Stimulated activated CD8-positive, alpha-beta memory T cell treated with anti-CD3 and anti-CD28 coated beads, Interleukin-7, amount 100 ng/mL, for 48 hours (primary cell): ENCODE measurements around the gene TCF7L1.
"Not testable (repeated sequence)": the region's sequence is repeated elsewhere in the genome, so short reads cannot be mapped to it uniquely, and the experiment has no call there.

Experiments
- DNase-seq, 2 donors: peaks; one replicate each; pipeline ENCODE4 v3.0.0-alpha.2; 2020; ENCODE audit warnings: low read depth in 1 of 2; ENCODE audit errors: extremely low read depth in 1 of 2

Gene TCF7L1

DNA sequence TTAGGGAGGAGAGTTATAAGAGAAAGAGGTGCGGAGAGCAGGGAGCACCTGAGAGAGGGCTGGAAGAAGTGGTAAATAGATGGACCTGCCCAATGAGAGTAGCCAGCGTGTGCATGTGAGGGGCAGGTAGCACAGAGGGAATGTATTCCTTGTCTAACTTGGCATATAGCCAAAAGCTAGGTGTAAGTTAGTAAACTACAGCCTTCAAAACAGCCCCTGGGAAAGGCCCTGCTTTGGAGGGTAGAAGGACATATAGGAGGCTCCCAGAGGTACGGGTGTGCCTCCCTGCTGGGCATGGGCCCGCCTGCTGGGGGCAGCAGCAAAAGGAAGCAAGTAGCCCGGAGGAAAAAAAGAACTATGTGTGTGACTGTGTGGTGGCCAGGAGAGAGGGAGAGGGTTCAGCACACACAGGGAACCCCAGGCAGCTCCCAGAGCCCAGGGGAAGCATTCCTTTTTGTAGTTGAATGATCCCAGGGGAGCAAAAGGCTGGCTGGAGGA is 48.0 kb downstream of the TCF7L1 start:
- no peak for DNase-seq

DNA sequence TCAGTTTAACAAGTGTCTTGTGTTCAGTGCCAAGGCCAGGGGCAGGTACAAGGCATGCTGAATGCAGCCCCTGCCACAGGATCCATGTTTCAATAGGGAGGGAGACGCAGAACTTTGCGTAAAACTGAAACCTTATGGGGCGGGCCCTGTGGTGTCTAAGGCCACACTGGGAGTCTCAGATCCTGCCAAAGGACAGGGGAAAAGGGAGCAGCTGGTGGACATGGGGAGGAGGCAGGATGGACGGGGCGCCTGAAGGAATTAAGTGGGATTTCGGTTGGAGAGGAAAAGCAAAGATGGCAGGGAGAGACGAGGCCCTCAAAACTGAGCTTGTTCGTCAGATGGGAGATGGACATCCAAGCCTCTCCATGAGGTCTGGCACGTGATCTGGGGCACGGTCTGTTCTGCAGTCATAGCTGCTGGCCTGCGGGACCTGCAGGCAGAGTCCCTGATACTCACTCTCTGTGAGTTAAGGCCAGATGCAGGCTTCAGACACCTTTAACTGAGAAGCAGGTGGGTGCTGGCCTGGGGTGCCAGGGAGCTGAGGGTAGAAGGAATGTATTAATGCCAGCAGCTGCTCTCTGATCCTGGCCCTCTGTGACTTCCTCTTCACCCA is 48.8 kb downstream of the TCF7L1 start:
- no peak for DNase-seq

DNA sequence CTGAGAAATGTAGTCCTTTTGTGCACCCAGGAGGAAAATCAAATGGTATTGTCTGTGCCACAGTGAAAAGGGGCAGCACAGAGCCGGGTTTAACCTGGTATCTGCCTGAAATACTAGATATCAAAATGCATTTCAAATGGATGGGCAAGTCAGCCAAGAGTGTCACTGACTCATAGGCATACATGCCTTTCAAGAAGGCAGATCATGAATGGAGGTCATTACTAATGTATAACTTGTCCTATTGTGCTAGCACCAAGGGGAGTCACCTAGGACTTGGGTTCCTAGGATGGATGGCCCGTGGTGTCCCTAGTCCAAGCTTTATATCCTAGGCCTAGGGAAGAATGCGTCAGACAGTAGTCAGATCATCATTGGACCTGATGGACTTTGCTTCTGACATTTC is 49.9 kb downstream of the TCF7L1 start:
- DNase-seq, result no peak

DNA sequence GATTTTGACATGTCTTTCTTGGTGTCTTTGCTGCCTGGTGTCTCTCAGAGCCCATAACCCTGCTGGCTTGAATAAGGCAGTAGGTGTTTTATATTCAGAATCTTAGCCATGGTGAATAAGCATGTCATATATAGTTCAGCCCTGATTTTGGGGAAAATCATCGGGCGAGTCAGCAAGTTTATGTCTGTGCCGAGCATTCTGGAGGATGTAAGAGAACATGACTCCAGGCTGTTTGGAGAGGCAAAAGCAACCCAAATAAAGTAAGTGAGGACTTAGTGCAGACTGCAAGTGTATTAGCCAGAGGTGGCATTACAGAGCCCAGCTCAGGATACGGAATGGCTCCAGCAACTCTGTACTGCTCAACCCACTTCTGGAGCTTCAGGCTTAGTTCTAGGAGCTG is 50.3 kb downstream of the TCF7L1 start:
- no peak for DNase-seq

DNA sequence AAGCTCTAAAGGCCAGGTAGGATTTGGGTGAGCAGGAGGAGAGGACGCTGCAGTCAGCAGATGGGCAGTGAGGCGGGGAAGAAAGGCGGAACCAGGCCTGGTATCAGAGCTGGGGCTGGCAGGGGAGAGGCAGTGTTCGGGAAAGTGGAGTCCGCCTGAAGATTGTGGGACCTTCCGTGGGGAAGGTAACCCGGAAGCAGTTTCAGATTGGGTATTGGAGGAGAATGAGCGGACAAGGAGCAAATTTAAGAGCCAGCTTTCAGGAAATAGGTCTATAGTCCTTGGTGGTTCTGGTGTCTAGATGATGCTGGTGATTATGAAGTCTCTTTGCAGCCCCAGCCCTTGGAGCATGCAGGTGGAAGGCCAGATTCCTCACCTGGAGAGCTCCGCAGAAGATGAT is 51.0 kb downstream of the TCF7L1 start:
- DNase-seq, result no peak

DNA sequence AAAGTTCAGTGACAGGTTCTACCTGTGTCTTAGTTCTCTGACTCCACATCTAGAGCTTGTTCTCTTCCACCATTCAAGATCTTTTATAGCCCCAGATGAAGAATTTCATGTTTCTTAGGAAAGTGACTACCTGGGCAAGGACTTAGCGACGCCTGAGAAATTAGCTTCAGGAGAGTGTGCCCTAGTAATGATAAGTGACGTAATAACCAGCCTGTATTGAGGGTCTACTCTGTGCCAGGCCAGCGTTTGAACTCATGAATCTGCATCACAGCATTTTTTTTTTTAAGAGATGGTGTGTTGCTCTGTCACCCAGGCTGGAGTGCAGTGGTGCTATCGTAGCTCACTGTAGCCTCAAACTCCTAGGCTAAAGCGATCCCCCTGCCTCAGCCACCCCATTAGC is 51.8 kb downstream of the TCF7L1 start:
- no peak for DNase-seq

DNA sequence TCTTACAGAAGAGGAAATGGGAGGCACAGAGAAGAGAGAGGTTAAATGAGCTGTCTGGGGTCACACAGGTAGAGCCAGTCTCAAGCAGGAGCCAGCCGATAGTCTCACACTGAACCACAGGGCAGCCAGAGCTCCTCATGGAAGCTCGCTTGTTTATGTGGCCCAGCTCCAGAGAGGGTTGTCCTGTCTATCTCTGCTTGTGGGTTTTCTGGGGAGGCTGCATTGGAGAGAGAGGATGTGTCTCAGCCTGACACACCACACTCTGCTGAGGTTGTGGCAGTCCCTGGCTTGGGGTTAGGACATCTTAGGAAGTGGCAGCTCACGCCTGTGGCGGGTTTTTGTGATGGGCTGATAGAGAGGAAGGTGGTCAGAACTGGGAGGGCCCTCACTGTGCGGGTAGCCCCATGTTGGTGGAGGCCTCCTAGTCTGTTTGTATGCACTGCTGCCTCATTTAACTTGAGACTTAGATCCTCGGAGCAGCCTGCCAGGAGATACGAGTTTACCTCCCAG is 52.3 kb downstream of the TCF7L1 start:
- DNase-seq, result no peak

DNA sequence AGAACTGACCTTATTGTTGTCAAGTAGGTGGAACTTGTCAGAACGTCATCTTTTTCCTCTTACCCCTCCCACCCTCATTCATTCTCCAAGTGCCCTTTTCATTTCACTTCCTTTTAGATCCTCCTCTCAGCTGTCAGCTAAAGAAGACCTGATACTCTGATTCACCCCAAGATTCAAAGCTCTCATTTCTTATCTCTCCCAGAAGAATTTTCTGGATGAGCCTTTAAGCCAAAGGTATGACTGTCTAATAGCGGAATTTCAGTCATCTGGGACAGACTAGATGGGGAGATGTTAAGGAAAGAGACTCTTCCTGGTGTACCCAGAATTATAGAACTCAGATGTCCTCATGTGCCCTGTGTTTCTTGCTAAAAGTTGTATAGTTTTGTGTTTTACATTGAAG is 53.9 kb downstream of the TCF7L1 start:
- no peak for DNase-seq

DNA sequence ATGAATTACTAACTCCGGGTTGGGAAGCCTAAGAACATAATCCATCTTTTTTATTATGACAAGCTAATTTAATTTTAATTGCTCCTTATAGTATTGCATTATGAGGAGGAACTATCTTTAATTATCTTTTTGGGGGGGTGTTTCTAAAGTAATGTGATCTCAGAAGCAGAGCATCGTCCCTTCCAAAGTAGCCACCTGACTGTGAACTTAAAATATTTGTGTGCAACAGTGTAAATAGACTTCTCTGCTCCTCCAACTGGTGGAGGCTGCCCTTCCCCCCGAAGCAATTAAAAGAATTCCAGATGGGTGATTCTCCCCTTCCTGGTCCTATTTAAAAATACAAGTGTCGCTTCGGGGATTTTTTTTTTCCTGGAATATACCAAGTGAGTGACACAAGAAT is 55.7 kb downstream of the TCF7L1 start:
- no peak for DNase-seq

DNA sequence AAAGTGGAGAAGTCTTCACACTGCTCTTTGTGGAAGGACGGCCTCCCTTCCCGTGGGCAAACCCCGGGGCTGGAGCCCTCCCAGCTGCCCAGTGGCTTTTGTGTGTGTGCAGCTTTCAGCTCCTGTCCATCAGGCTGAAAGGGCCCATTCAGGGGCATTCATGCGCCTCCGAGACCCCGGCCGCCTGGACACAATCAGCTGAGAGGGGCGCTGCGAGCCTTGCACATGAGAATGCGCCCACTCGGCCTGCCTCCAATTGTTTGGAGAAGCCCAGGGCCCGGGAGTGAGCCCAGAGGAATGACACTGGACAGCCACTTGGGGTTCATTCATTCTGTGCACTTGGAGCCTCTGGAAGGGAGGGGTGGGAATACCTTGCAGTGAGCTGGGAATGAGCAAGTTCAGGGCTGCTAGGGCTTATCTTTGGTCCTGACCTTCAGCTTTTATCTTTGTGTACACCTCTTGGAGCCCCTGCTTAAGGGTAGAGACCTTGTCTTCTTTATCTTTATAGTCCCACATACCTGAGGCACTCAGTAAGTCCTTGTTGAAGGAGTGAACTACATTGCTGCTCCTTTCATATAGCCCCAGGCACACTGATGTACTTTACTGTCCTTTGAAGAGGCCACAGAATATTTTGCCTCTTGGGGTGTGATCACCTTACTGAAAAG is 56.5 kb downstream of the TCF7L1 start:
- DNase-seq, result no peak

DNA sequence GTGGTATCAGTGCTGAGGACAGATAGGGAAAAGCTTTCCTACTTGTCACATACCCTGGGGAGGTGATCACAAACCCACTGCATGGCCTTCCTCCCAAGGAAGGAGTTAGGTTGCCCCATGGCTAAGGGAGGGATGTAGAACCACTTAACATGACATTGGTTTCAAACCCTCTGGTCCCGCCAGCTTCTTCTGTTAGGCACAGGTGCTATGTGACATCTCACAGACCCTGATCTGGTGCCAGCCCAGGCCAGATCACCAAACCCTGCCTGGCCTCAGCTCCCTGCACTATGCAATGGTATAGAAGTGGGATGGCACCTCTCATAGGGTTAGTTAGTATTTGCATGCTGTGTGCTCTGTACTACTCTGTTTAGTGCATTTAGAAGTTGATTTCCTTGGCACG is 58.0 kb downstream of the TCF7L1 start:
- DNase-seq, result no peak

DNA sequence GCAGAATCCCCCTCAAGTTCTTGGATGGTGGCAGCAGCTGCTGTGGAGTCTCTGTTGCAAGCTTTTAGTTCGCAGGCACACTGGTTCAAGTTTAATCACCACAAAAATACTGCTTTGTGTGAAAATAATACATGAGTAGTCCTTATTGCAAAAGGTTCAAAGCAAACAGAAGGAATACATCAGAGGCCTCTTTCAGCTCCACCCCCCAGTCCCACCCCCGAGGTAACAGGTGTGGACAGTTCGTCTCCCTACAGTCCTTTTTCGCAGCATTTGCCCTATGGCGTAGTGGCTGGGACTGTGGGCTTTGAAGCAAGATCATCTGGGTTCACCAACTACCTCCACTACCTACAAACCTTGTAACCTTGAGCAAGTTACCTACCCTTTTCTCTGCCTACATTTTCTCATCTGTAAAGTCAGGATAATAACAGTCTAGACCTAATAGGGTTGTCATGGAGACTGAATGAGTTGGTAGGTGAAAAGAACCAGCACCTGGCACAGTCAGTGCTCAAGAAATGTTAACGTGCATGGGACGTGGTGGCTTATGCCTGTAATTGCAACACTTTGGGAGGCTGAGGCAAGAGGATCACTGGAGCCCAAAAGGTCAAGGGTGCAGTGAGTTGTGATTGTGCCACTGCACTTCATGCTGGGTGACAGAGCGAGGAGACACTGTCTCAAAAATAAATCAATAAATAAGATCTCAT is 61.7 kb downstream of the TCF7L1 start:
- DNase-seq, result no peak

DNA sequence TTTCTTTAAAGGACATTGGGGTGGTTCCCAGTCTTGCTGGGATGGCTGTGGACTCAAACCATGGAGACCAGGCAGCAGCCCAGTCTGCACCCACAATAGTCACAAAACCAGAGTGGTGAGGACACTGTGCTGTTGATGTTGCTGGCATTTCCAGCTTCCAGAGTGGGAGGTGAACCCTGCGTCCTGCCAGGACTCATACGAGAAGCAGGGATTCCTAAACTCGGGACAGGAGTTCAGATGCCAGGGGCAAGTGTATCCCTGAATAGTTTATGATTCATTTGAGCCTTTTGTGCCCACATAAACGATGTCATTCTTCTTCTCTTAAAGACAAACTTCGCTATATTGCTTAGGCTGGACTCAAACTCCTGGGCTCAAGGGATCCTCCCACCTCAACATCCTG is 62.8 kb downstream of the TCF7L1 start:
- DNase-seq, result no peak

DNA sequence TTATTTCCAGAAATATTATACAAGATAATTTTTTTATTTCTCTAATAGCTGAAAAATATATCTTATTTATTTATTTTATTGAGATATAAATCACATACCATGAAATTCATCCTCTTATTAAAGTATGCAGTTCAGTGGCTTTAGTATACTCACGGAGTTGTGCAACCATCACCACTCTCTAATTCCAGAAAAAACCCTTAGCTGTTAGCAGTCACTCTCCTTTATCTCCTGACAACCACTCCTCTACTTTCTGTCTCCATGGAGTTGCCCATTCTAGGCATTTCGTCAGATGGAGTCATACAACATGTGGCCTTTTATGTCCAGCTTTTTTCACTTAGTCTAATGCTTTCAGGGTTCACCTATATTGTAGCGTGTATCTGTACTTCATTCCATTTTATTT is 66.5 kb downstream of the TCF7L1 start:
- DNase-seq, result no peak

DNA sequence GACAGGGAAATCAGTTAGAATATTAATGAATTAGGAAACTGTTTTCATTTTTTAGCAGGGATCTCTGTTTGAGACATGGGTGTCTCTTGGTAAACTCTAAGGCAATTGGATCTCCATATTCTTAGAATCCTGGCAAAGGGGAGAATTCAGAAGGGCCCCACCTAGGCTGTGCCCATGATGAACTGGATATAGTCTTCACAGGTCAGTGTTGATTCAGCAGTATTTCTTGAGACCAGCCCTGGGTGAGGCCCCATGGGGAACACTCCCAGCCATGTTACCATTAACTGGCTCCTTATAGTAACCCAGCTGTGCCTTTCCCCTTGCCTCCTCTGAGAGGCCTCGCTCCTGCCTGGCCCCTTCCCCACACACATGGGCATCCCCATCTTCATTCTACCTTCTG is 76.7 kb downstream of the TCF7L1 start:
- DNase-seq, result no peak

DNA sequence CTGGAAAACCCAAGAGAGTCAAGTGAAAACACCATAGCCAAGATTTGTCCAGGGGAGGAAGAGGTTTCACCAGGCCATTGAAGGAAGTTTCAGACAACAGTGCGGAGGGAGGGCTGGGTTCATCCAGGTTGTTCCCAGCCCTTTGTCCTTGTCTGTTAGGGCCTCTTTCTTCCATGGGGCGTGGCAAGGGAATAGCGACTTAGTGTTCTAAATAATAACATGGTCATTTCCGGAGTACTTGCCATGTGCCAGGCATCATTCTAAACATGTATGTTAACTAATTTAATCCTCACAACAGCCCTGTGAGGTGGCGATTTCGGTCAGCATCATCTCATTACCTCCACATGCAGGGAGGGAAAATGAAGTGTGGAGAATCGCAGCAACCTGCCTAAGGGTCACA is 77.3 kb downstream of the TCF7L1 start:
- DNase-seq, result no peak

DNA sequence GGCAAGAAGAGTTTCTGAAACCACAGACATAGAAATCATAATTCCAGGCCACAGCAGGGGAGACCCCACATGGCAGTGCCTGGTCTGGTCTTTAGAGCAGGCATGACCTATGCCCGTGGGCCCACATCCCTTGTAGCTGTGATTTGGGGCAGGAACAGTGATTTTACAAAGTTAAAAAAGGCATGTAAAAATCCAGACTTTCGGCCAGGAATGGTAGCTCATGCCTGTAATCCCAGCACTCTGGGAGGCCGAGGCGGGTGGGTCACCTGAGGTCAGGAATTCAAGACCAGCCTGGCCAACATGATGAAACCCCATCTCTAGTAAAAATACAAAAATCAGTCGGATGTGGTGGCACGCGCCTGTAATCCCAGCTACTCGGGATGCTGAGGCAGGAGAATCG is 78.4 kb downstream of the TCF7L1 start:
- DNase-seq, result not testable (repeated sequence)

DNA sequence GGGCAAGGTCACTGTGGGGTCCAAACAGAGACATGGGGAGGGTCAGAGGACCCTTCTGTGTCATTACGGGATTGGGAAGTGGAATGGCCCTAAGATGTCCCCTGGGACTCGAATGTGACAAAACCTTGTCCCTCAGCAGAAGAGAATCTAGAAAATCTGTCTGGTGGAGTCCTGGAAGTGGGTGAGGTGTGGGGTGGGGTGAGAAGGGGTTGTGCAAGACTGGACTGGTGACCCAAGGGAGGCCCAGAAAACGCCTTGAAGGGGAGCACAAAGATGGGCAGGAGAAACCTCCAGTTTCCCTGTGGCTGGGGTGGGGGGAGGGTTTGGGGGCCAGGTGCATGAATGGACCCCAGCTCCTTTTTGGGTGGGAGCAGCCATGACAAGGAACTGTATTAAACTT is 79.6 kb downstream of the TCF7L1 start:
- DNase-seq, result no peak

DNA sequence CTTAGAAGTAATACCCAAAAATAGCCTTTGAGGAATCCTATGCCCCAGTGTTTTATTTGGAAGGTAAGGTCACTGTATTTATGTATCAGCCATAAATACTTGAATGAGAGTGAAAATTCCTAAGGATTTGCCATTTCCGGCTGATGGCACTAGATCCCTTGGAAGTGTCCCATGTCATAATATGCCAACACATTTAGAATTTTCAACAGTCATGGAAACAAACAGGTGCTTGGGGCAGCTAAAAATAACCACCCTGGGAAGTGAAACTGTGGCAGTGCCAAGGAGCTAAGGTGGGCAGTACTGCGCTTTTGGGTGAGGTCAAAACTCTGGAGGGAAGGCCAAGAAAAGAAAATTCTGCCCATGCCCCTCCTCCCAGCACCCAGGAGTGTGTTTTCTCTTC is 80.2 kb downstream of the TCF7L1 start:
- DNase-seq, result no peak

DNA sequence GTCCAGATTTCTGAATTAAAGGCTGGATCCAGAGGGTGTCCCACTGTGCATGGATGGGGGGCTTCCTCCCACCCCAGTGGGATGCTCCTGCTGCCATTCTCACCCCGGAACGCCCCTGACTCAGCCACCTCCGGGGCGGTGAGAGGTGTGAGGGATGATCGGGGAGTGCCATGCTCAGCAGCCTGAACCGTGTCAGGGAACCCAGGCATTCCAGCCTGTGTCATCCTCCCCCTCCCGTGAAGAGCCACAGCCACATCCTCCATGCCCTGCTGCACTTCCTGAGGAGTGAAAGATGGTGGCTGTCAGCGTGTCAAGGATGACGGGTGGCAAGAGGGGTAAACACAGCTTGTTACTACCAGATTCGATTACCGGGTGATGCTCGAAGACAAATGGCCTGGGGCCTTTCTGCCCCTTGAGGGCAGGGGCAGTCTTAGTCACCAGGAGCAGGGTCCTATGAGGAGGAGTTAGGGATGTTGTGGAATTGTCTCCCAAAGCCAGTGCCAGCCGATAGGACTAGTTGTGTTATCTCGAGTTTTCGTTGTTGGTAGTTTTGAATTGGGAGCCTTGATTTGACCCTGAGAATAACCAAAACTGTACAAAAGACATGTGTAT is 80.8 kb downstream of the TCF7L1 start:
- DNase-seq, result no peak

DNA sequence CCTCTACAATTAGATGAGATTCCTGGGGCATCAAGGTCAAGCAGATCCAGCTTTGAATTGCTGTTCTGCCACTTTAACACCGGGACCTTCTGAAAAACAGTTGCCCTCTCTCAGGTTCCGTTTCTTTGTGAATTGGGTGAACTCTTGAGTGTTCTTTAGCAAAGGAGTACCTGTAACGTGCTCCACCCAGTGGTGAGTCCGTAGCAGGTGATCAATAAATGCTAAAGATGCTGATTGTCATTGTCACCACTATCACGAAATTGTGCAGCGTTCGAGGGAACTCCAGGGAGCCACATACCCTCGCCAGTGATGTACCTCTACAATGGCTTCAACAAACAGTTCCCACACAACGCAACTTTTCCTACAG is 81.9 kb downstream of the TCF7L1 start:
- DNase-seq, result no peak
